ENCODE results near the gene ASTN2. TPM values are rescaled to one million over a fixed set of nuclear protein-coding genes. Genes with fewer than 3 reads are reported as not detected.

The ASTN2 gene
- total RNA-seq, 1 donor from 2014 or later = 15.9 TPM

DNA sequence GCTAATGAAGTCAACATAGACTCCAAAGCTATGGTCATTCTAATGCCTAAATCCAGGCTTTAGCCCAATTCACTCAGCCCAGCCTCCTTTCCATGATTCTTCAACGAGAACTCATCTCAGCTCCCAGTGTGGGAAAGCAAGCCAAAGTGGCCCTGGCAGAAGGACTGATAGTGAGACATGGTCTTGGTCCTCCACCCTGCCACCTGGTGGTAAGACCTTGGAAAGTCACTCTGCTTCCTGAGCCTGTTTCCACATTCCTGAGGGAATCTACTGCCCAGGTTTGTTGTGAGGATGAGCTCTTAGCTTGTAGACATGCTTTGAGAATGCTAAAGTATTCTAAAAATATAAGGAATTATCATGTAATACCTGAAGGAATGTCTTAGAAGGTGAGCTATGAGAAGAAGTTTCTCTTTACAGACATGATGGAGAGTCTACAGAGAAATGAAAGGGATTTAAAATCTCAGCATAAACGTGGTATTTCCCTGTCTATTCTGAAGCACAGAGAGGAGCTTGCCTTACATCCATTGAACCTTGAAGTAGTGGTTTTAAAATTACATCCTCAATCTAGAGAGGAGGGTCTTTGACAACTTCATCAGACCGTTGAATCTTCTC is 554.2 kb downstream of the ASTN2 start:
- Mint-ChIP-seq H3K4me1 (ENCODE audit: unreplicated experiment) (peaks cover 3% of the 10 kb centered on the region), H3K4me3 (no peak overlapping the region), H3K27ac (peak overlapping the region; percentile 42), H3K27me3 (peaks cover under 1% of the 10 kb centered on the region), H3K36me3 (no peaks in the 10 kb centered on the region), H3K9me3 (no peaks in the 10 kb centered on the region)
- DNase-seq (ENCODE audit: extremely low spot score, unreplicated experiment) = no peak
- TF ChIP-seq, protein P1, sequence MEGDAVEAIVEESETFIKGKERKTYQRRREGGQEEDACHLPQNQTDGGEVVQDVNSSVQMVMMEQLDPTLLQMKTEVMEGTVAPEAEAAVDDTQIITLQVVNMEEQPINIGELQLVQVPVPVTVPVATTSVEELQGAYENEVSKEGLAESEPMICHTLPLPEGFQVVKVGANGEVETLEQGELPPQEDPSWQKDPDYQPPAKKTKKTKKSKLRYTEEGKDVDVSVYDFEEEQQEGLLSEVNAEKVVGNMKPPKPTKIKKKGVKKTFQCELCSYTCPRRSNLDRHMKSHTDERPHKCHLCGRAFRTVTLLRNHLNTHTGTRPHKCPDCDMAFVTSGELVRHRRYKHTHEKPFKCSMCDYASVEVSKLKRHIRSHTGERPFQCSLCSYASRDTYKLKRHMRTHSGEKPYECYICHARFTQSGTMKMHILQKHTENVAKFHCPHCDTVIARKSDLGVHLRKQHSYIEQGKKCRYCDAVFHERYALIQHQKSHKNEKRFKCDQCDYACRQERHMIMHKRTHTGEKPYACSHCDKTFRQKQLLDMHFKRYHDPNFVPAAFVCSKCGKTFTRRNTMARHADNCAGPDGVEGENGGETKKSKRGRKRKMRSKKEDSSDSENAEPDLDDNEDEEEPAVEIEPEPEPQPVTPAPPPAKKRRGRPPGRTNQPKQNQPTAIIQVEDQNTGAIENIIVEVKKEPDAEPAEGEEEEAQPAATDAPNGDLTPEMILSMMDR (conservative IDR thresholded peaks at IDR 0.05) = peak; percentile 88

DNA sequence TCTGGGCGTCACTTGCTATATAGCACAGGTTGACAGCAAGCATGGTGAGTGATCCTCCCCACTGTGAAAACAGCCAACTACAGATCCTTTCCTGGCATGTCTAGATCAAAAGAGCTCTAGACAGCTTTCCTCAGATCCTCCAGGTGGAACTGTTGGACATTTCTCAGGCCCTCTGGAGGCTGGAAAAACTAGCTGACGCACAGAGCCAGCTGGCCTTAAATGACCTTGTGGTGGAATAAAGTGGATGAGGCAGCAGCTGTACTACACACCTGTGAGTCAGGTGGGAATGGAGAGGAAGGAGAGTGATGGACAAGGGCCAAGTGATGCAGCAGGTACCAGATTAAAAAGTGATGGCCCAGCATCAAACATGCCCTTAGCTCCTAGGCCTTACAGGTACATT is 555.1 kb downstream of the ASTN2 start:
- Mint-ChIP-seq H3K4me1 (ENCODE audit: unreplicated experiment) (peaks cover 3% of the 10 kb centered on the region), H3K27ac (peak overlapping the region; percentile 64), H3K9me3 (no peaks in the 10 kb centered on the region), H3K36me3 (no peaks in the 10 kb centered on the region), H3K27me3 (no peaks in the 10 kb centered on the region), H3K4me3 (no peak overlapping the region)
- DNase-seq (ENCODE audit: extremely low spot score, unreplicated experiment) = no peak
- TF ChIP-seq, protein P1 (conservative IDR thresholded peaks at IDR 0.05) = no peak

DNA sequence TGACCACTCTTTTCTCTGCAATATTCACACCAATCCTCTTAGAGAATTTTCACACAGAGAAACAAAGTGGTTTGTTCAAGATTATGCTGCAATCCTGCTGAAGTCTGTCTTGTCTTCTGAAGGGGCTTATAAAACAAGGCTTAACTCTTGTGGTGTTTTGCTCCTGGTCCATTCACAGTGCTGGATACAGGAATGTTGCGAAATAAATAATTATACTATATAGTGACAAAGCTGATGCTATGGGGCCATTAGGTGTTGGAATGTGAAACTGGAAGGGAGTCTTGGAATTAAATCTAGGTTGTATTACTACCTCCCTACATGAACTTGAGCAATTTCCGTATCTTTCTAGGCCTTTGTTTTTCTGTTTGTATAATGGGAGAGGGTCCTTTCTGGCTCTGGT is 557.5 kb downstream of the ASTN2 start:
- Mint-ChIP-seq H3K36me3 (no peaks in the 10 kb centered on the region), H3K4me1 (ENCODE audit: unreplicated experiment) (peaks cover 3% of the 10 kb centered on the region), H3K27me3 (no peaks in the 10 kb centered on the region), H3K9me3 (no peaks in the 10 kb centered on the region), H3K27ac (peak overlapping the region; percentile 91), H3K4me3 (no peak overlapping the region)
- TF ChIP-seq, protein P1 (conservative IDR thresholded peaks at IDR 0.05) = no peak
- DNase-seq (ENCODE audit: extremely low spot score, unreplicated experiment) = no peak

DNA sequence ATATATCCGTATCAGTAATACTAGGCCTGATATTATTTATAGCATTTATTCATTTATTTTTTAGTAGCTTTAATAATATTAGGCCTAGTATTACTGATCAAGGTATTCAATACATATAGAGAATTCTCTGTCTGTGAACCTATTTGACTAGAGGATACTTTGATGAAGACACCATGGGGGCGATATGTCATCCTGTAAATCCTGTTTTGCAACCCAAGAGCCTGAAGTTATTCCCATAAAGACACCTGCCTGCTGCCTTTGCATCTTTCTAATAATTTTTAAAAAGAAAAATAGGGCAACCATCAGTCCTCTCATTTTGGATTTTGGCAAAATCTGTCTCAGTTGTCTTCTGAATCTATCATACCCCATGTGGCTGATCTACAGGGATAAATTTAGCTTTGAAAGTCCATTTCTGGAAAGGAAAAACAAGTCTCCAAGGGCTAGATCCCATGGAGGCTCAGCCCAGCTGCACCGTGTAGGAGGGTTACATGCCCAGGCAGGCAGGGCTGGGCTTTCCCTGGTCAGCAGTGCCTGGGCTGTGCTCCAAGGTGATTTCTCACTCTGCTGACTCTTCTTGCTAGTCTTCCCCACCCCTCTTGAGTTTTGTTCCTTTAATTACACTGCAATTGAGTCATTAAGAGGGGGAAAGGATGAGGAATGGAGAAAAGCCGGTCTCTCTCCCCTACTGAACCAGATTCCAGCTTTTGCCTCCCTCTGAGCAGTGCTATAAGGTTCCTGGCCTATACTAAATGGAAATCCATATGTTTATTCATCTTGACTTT is 558.8 kb downstream of the ASTN2 start:
- H3K9me3 Mint-ChIP-seq = no peaks in the 10 kb centered on the region
- TF ChIP-seq, protein P1 (conservative IDR thresholded peaks at IDR 0.05) = no peak
- H3K27ac Mint-ChIP-seq = peak overlapping the region; percentile 91
- peak overlapping the region; percentile 23 for H3K4me3 Mint-ChIP-seq
- DNase-seq (ENCODE audit: extremely low spot score, unreplicated experiment) = no peak
- H3K4me1 Mint-ChIP-seq (ENCODE audit: unreplicated experiment) = peaks cover 3% of the 10 kb centered on the region
- H3K36me3 Mint-ChIP-seq = no peaks in the 10 kb centered on the region
- H3K27me3 Mint-ChIP-seq = no peaks in the 10 kb centered on the region

DNA sequence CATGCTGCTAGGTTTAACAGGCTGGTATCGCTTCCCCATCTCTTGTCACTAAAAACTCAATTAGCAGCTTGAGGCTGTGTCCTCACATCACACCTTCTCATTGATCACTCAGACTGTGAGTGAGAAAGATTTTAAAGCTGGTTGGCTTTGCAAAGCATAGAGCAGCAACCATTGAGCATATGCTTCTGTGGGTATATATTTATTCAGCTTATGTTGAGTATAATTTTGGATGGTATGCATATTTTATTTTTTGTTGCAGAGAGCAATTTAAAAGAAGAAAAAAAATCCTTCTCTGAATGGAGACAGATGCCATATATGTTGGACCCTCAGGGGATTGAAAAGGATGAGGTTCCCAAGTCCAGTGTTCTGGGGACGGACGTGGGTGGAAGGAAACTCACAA is 565.1 kb downstream of the ASTN2 start:
- TF ChIP-seq, protein P1 (conservative IDR thresholded peaks at IDR 0.05) = no peak
- H3K4me3 Mint-ChIP-seq = no peak overlapping the region
- no peaks in the 10 kb centered on the region for H3K4me1 Mint-ChIP-seq (ENCODE audit: unreplicated experiment)
- no peaks in the 10 kb centered on the region for H3K36me3 Mint-ChIP-seq
- no peak overlapping the region for H3K27ac Mint-ChIP-seq
- H3K27me3 Mint-ChIP-seq = no peaks in the 10 kb centered on the region
- no peak for DNase-seq (ENCODE audit: extremely low spot score, unreplicated experiment)
- no peaks in the 10 kb centered on the region for H3K9me3 Mint-ChIP-seq
